GM21786 (cell line): ENCODE data around the gene KIF19.

Experiments used
- ATAC-seq: cut with Tn5 transposase; IDR thresholded peaks from one replicate; pipeline ENCODE4 v1.9.1; 2021; ENCODE audit not compliant: unreplicated experiment

The KIF19 gene

GRCh38 chr17:74362069-74362405 lies 36.0 kb downstream of the KIF19 start:
- ATAC-seq, result no peak

- ATAC-seq, result no peak
Measured at GRCh38 chr17:74362810-74363498, 36.9 kb downstream of the KIF19 start.

GRCh38 chr17:74367206-74367605 lies 41.2 kb downstream of the KIF19 start, which contains the start of gene GPR142:
Gene GPR142 (plus strand): TSS chr17:74367506. CDS start chr17:74369541, 2,035 bp downstream.
- ATAC-seq, result no peak

GRCh38 chr17:74368341-74369081 lies 42.5 kb downstream of the KIF19 start:
- no peak for ATAC-seq

GRCh38 chr17:74369221-74369620 lies 43.2 kb downstream of the KIF19 start:
- ATAC-seq, result no peak

- ATAC-seq, result no peak
Measured at GRCh38 chr17:74369665-74370490, 43.9 kb downstream of the KIF19 start.

- no peak for ATAC-seq
Measured at GRCh38 chr17:74371653-74372147, 45.7 kb downstream of the KIF19 start.

- ATAC-seq, result no peak
Measured at GRCh38 chr17:74372426-74372825, 46.4 kb downstream of the KIF19 start.

- no peak for ATAC-seq
Measured at GRCh38 chr17:74373838-74374606, 48.0 kb downstream of the KIF19 start.

GRCh38 chr17:74374858-74375257 lies 48.8 kb downstream of the KIF19 start:
- no peak for ATAC-seq

GRCh38 chr17:74379495-74380085 lies 53.6 kb downstream of the KIF19 start:
- ATAC-seq, result no peak

- no peak for ATAC-seq
Measured at GRCh38 chr17:74380086-74380958, 54.3 kb downstream of the KIF19 start.

GRCh38 chr17:74380959-74381808 lies 55.2 kb downstream of the KIF19 start:
- ATAC-seq, result no peak

GRCh38 chr17:74383141-74383540 lies 57.1 kb downstream of the KIF19 start:
- no peak for ATAC-seq

GRCh38 chr17:74385201-74385600 lies 59.2 kb downstream of the KIF19 start:
- ATAC-seq, result no peak

GRCh38 chr17:74386386-74386785 lies 60.4 kb downstream of the KIF19 start:
- no peak for ATAC-seq

- ATAC-seq, result no peak
Measured at GRCh38 chr17:74387365-74388218, 61.6 kb downstream of the KIF19 start.
